Stimulated activated CD4-positive, alpha-beta T cell treated with anti-CD3 and anti-CD28 coated beads, Interleukin-15, amount 100 ng/mL, for 24 hours (primary cell): Measurements from ENCODE around the gene SLC26A5.
A peak's percentile ranks its signal among the peaks of the same experiment; 100 is the strongest.

Experiments used
- DNase-seq: peaks from one replicate; pipeline ENCODE4 v3.0.0-alpha.2; 2020

The SLC26A5 gene

DNA sequence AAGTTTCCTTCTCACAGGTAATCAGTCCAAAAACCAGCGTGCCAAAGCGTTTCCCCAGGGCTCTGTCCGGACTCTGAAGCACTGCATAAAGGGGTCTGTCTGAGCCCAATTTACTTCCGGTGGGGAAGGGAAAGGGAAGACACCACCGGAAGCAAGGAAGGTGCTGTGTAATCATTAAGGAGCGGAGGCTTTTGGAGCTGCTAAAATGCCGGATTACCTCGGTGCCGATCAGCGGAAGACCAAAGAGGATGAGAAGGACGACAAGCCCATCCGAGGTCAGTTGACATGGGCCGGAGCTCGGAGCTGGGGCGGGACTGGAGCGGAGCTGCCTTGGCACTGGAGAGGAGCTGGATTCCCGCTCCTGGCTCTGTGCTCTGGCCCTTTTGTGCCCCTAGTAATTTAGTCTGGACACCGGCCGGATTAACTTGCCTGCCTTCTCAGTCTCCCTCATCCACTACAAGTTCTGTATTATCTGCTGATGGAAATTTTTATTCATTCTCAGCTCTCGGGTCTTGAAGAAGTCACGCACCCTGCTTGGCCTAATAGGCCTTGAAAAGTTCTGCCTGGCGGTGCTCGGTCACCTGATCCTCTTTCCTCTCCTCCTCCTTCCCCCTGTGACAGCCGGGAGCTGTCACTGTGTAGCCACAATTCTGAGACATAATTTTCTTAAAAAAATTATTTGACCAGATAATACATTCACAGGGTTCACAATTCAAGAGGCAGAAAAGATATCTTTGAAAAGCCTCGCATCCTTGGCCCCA is 98.3 kb downstream of the SLC26A5 start, which contains the start of gene PSMC2:
Gene PSMC2 (plus strand): TSS at position 137 of the 761 bp plus-strand sequence. CDS start 69 bp downstream, at position 206.
- DNase-seq, result peak; percentile 85

DNA sequence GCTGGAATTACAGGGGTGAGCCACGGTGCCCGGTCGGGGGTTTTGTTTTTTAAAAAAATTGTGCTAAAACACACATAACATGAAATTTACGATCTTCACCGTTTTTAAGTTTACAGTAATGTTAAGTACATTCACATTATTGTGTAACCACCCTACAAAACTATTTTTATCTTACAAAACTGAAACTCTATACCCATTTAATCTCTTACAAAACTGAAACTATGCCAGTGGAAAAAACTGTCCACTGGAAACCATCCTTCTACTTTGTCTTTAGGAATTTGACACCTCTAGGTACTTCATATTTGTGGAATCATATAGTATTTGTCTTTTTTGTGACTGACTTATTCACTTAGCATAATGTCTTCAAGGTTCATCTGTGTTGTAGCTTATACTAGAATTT is 99.6 kb downstream of the SLC26A5 start:
- DNase-seq, result no peak

DNA sequence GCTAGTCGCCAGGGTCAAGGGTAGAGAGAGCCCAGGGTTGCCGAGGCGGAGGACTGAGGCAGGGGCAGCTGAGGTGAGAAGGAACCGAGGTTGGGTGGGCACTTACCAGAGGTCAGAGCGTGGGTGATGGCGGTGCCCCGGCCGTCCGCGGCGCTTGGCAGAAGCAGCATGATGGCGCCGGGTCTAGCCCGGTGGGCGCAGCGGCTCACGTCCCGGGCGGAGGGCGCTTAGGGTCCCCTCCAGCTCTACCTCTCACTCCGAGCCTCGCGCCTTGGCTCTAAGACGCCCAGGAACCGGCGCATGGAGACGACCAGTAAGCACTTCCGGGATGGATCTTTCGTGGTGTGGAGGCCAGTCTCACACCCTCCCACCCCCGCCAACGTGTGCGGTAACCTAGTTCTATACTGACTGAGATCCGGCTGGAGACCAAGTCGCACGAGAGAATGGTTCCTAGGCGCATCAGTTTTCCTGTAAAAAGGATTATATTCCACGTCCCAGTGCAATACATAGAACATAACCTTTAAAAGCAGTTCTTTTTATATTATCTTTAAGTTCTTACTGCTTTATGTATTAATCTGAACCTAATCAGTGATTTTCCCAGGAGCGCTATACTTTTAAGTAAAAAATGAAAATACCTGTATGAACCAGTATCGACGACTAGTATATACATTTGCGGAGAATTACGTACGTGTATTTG is 101.4 kb downstream of the SLC26A5 start, which contains the start of gene DNAJC2:
Gene DNAJC2 (minus strand): TSS at position 315 of the 697 bp plus-strand sequence. CDS start 145 bp downstream, at position 170.
- peak; percentile 91 for DNase-seq

DNA sequence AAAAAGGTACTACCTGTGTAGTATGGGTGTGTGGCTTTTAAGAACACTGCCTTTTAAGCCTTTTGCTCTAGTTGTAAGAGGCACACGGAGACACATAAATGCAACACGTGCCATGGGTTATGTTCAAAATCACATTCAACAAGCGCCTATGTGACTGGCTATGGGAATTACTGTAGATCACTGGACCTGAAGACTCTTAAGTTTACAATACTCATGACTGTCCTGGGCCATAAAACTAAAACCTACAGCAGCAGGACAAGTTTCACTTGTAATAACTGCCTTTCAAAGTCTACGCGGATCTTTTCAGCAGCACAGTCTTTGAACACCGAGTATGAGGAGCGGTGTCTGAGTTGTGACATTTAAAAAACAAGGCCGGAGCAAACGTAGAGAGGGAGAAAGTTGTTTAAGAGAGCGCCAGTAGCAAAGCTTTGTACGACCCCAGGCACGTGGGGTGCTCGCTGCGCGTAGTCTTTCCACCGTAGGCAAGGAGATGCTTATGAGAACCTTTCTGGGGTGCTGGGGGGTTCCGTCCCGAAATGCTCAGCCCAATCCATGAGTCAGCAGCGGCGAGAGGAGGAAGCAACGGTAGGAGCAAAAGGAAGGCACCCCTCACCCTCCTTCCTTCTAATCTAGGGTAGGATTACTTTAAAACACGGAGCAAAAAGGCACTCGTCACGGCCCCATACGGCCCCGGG is 102.1 kb downstream of the SLC26A5 start:
- DNase-seq, result peak; percentile 55

DNA sequence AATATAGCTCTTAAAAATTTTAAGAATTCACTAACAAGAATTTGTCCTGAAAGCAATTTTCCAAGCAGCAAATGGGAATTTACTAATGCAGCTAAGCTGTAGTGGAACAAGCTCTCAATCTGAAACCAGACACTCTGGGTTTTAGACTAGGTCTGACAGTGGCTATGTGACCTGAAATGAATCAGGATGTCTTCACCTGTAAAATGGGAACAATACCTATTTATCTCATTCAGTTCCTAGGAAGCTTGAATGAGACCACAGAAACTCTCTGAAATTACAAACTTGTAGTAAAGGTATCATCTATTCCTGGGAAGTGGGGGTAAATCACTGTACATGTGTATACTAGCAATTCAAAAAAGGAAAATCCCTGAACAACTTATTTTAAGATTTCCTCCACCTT is 102.7 kb downstream of the SLC26A5 start:
- DNase-seq, result no peak

DNA sequence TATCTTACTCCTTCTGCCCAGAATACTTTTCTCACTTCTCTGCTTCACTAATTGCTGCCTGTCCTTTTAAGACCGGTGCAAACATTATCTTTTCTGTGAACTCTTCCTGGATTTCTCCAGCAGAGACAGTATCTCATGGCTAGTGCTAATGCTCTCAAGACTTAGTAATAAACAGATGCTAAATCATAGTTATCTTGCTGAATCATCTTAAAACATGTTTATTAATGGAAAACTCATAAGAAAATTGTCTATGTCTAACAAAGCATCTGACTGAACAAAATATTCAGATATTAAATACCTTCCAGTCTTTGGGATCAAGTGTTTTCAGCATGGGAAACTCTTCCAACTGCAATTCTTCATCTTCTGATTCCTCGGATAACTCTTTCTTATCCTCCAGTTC is 104.5 kb downstream of the SLC26A5 start:
- DNase-seq, result no peak

DNA sequence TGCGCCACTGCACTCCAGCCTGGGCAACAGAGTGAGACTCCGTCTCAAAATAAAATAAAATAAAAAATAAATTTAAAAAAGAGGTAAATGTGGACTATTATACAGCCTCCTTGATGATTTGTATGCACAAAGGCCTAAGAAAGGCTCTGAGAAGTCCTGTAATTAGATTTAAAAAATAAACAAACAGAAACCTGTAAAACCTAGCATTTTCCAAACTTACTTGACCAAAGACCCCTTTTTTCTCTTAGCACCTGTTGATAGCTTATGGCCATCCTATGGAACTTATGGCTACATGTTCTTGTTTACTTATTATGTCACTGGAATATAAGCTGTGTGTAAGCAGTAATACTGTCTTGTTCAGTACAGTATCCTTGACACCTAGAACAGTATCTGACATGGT is 107.1 kb downstream of the SLC26A5 start:
- no peak for DNase-seq

DNA sequence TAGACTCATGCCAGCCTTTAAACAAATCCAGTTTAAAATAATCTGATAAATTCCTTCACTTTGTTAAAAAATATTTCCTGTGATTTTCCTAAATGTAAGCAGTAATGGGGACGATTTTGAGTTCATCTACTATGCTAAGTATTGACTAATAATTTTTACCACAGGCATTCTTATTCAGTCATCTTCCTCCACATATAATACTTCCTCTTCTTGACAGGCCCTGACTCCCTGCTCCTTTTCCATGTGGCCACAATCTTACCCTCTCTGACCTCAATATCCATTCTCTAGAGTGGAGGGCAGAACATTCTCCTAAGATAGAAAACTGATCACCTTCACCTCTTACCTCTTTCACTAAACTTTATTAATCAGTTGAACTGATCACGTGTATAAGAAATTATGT is 109.2 kb downstream of the SLC26A5 start:
- DNase-seq, result no peak

DNA sequence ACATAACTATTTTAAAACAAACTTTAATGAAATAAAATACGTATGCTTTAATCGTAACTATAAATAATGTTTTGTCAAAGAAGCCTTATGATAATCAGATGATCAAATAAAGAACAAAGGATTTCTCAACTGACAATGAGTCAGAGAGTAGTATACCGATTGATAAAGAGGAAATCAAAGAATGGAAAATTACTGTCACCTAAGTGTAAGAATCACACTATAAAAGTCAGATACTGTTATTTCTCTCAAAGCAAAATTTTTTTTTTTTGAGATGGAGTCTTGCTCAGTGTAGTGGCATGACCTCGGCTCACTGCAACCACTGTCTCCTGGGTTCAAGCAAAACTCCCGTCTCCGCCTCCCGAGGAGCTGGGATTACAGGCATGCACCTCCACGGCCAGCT is 120.3 kb downstream of the SLC26A5 start:
- DNase-seq, result peak; percentile 16
